ENCODE results near the gene LRRN1. TPM values are rescaled to one million over a fixed set of nuclear protein-coding genes. Genes with fewer than 3 reads are reported as not detected.

The LRRN1 gene
- total and polyA plus RNA-seq, 9 of the 15 experiments (the other 6 are each of a cell fraction or from before 2014, with no cell fraction given): 0.11 TPM; not detected in 8

GRCh38 chr3:3817865-3818264, 18.6 kb downstream of the LRRN1 start (continued):
- no peak for TF ChIP-seq REST (IDR thresholded peaks at IDR 0.05; ENCODE audit: borderline replicate concordance)
- no peak for TF ChIP-seq REST (CRISPR knock-in tag; IDR thresholded peaks at IDR 0.05; ENCODE audit: low read depth)
- no peak for TF ChIP-seq PYGO2 (tag; IDR thresholded peaks at IDR 0.05)

GRCh38 chr3:3821777-3822176, 22.5 kb downstream of the LRRN1 start:
- intact Hi-C loops (cut with micrococcal nuclease): no loop called here
- Histone ChIP-seq H3K9me3 (replicated peaks; ENCODE audit: control insufficient read depth, insufficient read depth, low read depth, low read length) (no peaks in the 10 kb centered on the region), H3K9ac (ENCODE audit: insufficient read depth in 1 of 2, low read depth in 2 of 2, low read length in 2 of 2) (no peak overlapping the region), H3K4me1 (replicated peaks in 1 of 2; ENCODE audit: control insufficient read depth in 2 of 2, insufficient read depth in 2 of 2, low read length in 2 of 2) (no peaks in the 10 kb centered on the region), H2AFZ (ENCODE audit: low read depth, low read length) (no peak overlapping the region), H3K9me1 (ENCODE audit: control insufficient read depth, insufficient read depth, low read length) (no peaks in the 10 kb centered on the region), H3K27me3 (ENCODE audit: control insufficient read depth in 2 of 2, insufficient read depth in 2 of 2, low read length in 2 of 2) (no peaks in the 10 kb centered on the region), H3K4me2 (ENCODE audit: insufficient read depth, low read length) (no peak overlapping the region), H3K27ac (ENCODE audit: extremely low read depth, low read depth, low read length) (no peak overlapping the region), H3K36me3 (ENCODE audit: control insufficient read depth, insufficient read depth, low read length) (no peaks in the 10 kb centered on the region), H4K20me1 (replicated peaks; ENCODE audit: control insufficient read depth, insufficient read depth, low read length) (no peaks in the 10 kb centered on the region), H3K4me3 (no peak overlapping the region), H3K79me2 (ENCODE audit: control insufficient read depth, insufficient read depth, low read length) (no peaks in the 10 kb centered on the region)
- ATAC-seq (no peak), DNase-seq (ENCODE audit: extremely low read depth in 1 of 4, low spot score in 3 of 4) (no peak), FAIRE-seq (no peak)
- ChIA-PET POLR2A (no interaction called here), CTCF (ENCODE audit: low intra/inter-chr PET ratio) (no interaction called here)
- in situ Hi-C loops (cut with MboI): loop anchor here (25.0 kb wide), 1 partner anchor 466 kb away; no protein-coding TSS in a partner anchor
- BruUV-seq (replicated peaks): no TSS peak
- 0% methylated on average over 4 of the region's 4 CpGs for WGBS (ENCODE audit: insufficient coverage, low coverage, missing lambda C conversion rate)
- TF ChIP-seq ZSCAN29 (IDR thresholded peaks at IDR 0.05) (no peak), TFAM (CRISPR knock-in tag; conservative IDR thresholded peaks at IDR 0.05) (no peak), KDM1A (IDR thresholded peaks at IDR 0.05) (no peak), ZNF449 (CRISPR knock-in tag; IDR thresholded peaks at IDR 0.05) (no peak), ZZZ3 (IDR thresholded peaks at IDR 0.05) (no peak), ZNF77 (CRISPR knock-in tag; IDR thresholded peaks at IDR 0.05) (no peak), SMAD2 (IDR thresholded peaks at IDR 0.05; ENCODE audit: low read depth, low read length) (no peak), RFX5 (IDR thresholded peaks at IDR 0.05; ENCODE audit: low read depth, low read length) (no peak), DMBX1 (CRISPR knock-in tag; IDR thresholded peaks at IDR 0.05; ENCODE audit: borderline replicate concordance) (no peak), RHOXF2B (CRISPR knock-in tag; conservative IDR thresholded peaks at IDR 0.05) (no peak), ZNF224 (CRISPR knock-in tag; IDR thresholded peaks at IDR 0.05) (no peak)
